Measurements from ENCODE around the gene CYYR1. TPM values are rescaled to one million over a fixed set of nuclear protein-coding genes. Genes with fewer than 3 reads are reported as not detected.

CYYR1 gene
- polyA plus RNA-seq (0.58 and 0.62 TPM in 2 replicates), polyA minus RNA-seq (0.49 and 1.4 TPM in 2 replicates)

- peak within 1 kb of the TSS; percentile 29 for H2AFZ ChIP-seq (ENCODE audit: low read depth, low read length)
- H3K9me2 ChIP-seq (ENCODE audit: insufficient read depth, low read length), result no peaks in the 10 kb centered on the region
- H3K79me2 ChIP-seq (replicated peaks; ENCODE audit: insufficient read depth, low read length), result peaks cover 48% of the 10 kb centered on the region
- no peaks in the 10 kb centered on the region for H4K20me1 ChIP-seq (ENCODE audit: insufficient read depth)
- H3K27ac ChIP-seq (ENCODE audit: low read length), result no peak within 1 kb of the TSS
- H3K4me3 ChIP-seq (ENCODE audit: low read length), result peak within 1 kb of the TSS; percentile 69
- H3K4me2 ChIP-seq (ENCODE audit: low read length), result no peak within 1 kb of the TSS
- TF ChIP-seq RAD21 (conservative IDR thresholded peaks at IDR 0.05) (peak; percentile 8), TAF1 (IDR thresholded peaks at IDR 0.05; ENCODE audit: low read depth) (no peak), SMC3 (conservative IDR thresholded peaks at IDR 0.05; ENCODE audit: poor library complexity) (peak; percentile 30)
- H3K9me3 ChIP-seq (ENCODE audit: low read length), result no peaks in the 10 kb centered on the region
- no peaks in the 10 kb centered on the region for H3F3A ChIP-seq (ENCODE audit: insufficient read depth, low read length, poor library complexity, severe bottlenecking)
- H3K27me3 ChIP-seq (ENCODE audit: insufficient read depth, low read depth, low read length), result peaks cover 8% of the 10 kb centered on the region
- H3K9ac ChIP-seq (ENCODE audit: low read length), result peak within 1 kb of the TSS; percentile 49
- H3K36me3 ChIP-seq (ENCODE audit: insufficient read depth, low read length), result no peaks in the 10 kb centered on the region
Observed at GRCh38 chr21:26572702-26573381, at the start of gene CYYR1. CYYR1 (minus strand) TSS chr21:26573286; CDS start chr21:26572940, 346 bp downstream.

- H3K4me2 ChIP-seq (ENCODE audit: low read length), result peak overlapping the region; percentile 12
- no peaks in the 10 kb centered on the region for H3K27me3 ChIP-seq (ENCODE audit: insufficient read depth, low read depth, low read length)
- peak overlapping the region; percentile 14 for H3K4me3 ChIP-seq (ENCODE audit: low read length)
- H3K36me3 ChIP-seq (ENCODE audit: insufficient read depth, low read length), result no peaks in the 10 kb centered on the region
- H3F3A ChIP-seq (ENCODE audit: insufficient read depth, low read length, poor library complexity, severe bottlenecking), result no peaks in the 10 kb centered on the region
- H4K20me1 ChIP-seq (ENCODE audit: insufficient read depth), result no peaks in the 10 kb centered on the region
- H3K9me3 ChIP-seq (ENCODE audit: low read length), result no peaks in the 10 kb centered on the region
- no peaks in the 10 kb centered on the region for H3K79me2 ChIP-seq (replicated peaks; ENCODE audit: insufficient read depth, low read length)
- no peak for TF ChIP-seq CTCF (IDR thresholded peaks at IDR 0.05; ENCODE audit: poor library complexity, severe bottlenecking)
- no peak overlapping the region for H3K27ac ChIP-seq (ENCODE audit: low read length)
- no peak overlapping the region for H3K9ac ChIP-seq (ENCODE audit: low read length)
- no peaks in the 10 kb centered on the region for H3K9me2 ChIP-seq (ENCODE audit: insufficient read depth, low read length)
- no peak overlapping the region for H2AFZ ChIP-seq (ENCODE audit: low read depth, low read length)
Observed at GRCh38 chr21:26617176-26617575, 44.1 kb upstream of the CYYR1 start.

GRCh38 chr21:26614251-26614650, 41.2 kb upstream of the CYYR1 start:
- no peak for TF ChIP-seq MXI1 (conservative IDR thresholded peaks at IDR 0.05; ENCODE audit: poor library complexity, severe bottlenecking)
- no peaks in the 10 kb centered on the region for H3K79me2 ChIP-seq (replicated peaks; ENCODE audit: insufficient read depth, low read length)
- H3K9me2 ChIP-seq (ENCODE audit: insufficient read depth, low read length), result no peaks in the 10 kb centered on the region
- no peak overlapping the region for H2AFZ ChIP-seq (ENCODE audit: low read depth, low read length)
- no peaks in the 10 kb centered on the region for H4K20me1 ChIP-seq (ENCODE audit: insufficient read depth)
- no peak overlapping the region for H3K9ac ChIP-seq (ENCODE audit: low read length)
- no peak overlapping the region for H3K4me2 ChIP-seq (ENCODE audit: low read length)
- no peaks in the 10 kb centered on the region for H3K27me3 ChIP-seq (ENCODE audit: insufficient read depth, low read depth, low read length)
- no peaks in the 10 kb centered on the region for H3K36me3 ChIP-seq (ENCODE audit: insufficient read depth, low read length)
- no peak overlapping the region for H3K27ac ChIP-seq (ENCODE audit: low read length)
- H3K9me3 ChIP-seq (ENCODE audit: low read length), result no peaks in the 10 kb centered on the region
- no peaks in the 10 kb centered on the region for H3F3A ChIP-seq (ENCODE audit: insufficient read depth, low read length, poor library complexity, severe bottlenecking)
- H3K4me3 ChIP-seq (ENCODE audit: low read length), result no peak overlapping the region

GRCh38 chr21:26599261-26599660, 26.2 kb upstream of the CYYR1 start:
- Histone ChIP-seq H3K27ac (ENCODE audit: low read length) (no peak overlapping the region), H3K9ac (ENCODE audit: low read length) (no peak overlapping the region), H3K9me3 (ENCODE audit: low read length) (no peaks in the 10 kb centered on the region), H2AFZ (ENCODE audit: low read depth, low read length) (no peak overlapping the region), H3F3A (ENCODE audit: insufficient read depth, low read length, poor library complexity, severe bottlenecking) (no peaks in the 10 kb centered on the region), H3K9me2 (ENCODE audit: insufficient read depth, low read length) (no peaks in the 10 kb centered on the region), H4K20me1 (ENCODE audit: insufficient read depth) (no peaks in the 10 kb centered on the region), H3K36me3 (ENCODE audit: insufficient read depth, low read length) (no peaks in the 10 kb centered on the region), H3K4me2 (ENCODE audit: low read length) (no peak overlapping the region), H3K79me2 (replicated peaks; ENCODE audit: insufficient read depth, low read length) (no peaks in the 10 kb centered on the region), H3K4me3 (ENCODE audit: low read length) (no peak overlapping the region), H3K27me3 (ENCODE audit: insufficient read depth, low read depth, low read length) (no peaks in the 10 kb centered on the region)
- no peak for TF ChIP-seq SMC3 (conservative IDR thresholded peaks at IDR 0.05; ENCODE audit: poor library complexity)
- no peak for TF ChIP-seq CTCF (IDR thresholded peaks at IDR 0.05; ENCODE audit: poor library complexity, severe bottlenecking)
- TF ChIP-seq POLR2AphosphoS5 (IDR thresholded peaks at IDR 0.05), result no peak
- TF ChIP-seq EP300 (conservative IDR thresholded peaks at IDR 0.05; ENCODE audit: poor library complexity, severe bottlenecking), result no peak
- no peak for TF ChIP-seq REST (IDR thresholded peaks at IDR 0.05; ENCODE audit: borderline replicate concordance)
- TF ChIP-seq RAD21 (conservative IDR thresholded peaks at IDR 0.05), result no peak
- no peak for TF ChIP-seq TAF1 (IDR thresholded peaks at IDR 0.05; ENCODE audit: low read depth)
- no peak for TF ChIP-seq EZH2 (IDR thresholded peaks at IDR 0.05; ENCODE audit: borderline replicate concordance, insufficient read depth, low read length, poor library complexity, severe bottlenecking)
- no peak for TF ChIP-seq MXI1 (conservative IDR thresholded peaks at IDR 0.05; ENCODE audit: poor library complexity, severe bottlenecking)

Data from neural cell (in vitro differentiated cells).